Activated CD4-positive, alpha-beta T cell treated with anti-CD3 and anti-CD28 coated beads for 36 hours (primary cell): ENCODE data around the gene CYP39A1. TPM values are rescaled to one million over a fixed set of nuclear protein-coding genes. Genes with fewer than 3 reads are reported as not detected.

Source experiments
- ATAC-seq: fragments of 200-7000 bp; cut with Tn5 transposase; one replicate; pipeline ENCODE4 v1.10.0; 2021; ENCODE audit warnings: mild to moderate bottlenecking, moderate library complexity
- CTCF ChIA-PET: fragments of 350-600 bp; sonication (Branson Sonifier 250); formaldehyde crosslinking; loops from one replicate; lab custom pipeline; 2021; ENCODE audit warnings: antibody characterized with exemption; lab: Charles Lee
- POLR2A ChIA-PET: fragments of 350-600 bp; sonication (Branson Sonifier 250); formaldehyde crosslinking; loops from one replicate; lab custom pipeline; 2021; ENCODE audit warnings: antibody characterized with exemption, inconsistent platforms; lab: Charles Lee
- DNase-seq: peaks from one replicate; pipeline ENCODE4 v3.0.0-alpha.2; 2020
- H3K27ac Mint-ChIP-seq: one replicate; pipeline ENCODE4 v1.8.0; 2021; ENCODE audit warnings: mixed read lengths
- H3K27me3 Mint-ChIP-seq: one replicate; pipeline ENCODE4 v1.8.0; 2021; ENCODE audit warnings: mixed read lengths
- H3K36me3 Mint-ChIP-seq: one replicate; pipeline ENCODE4 v1.8.0; 2021; ENCODE audit warnings: low read depth, mixed read lengths
- H3K4me1 Mint-ChIP-seq: one replicate; pipeline ENCODE4 v1.8.0; 2021; ENCODE audit warnings: mixed read lengths
- H3K4me3 Mint-ChIP-seq: one replicate; pipeline ENCODE4 v1.8.0; 2021; ENCODE audit warnings: mild to moderate bottlenecking, moderate library complexity, mixed read lengths
- H3K9me3 Mint-ChIP-seq: one replicate; pipeline ENCODE4 v1.8.0; 2021; ENCODE audit warnings: low read depth, mixed read lengths
- intact Hi-C, 2 experiments: fragments of 100-400 bp; cut with DNase I in 1 of 2; cut with micrococcal nuclease in 1 of 2; formaldehyde crosslinking; loops; one replicate each; pipeline versions ENCODE4 v1.14.2 to v1.15.1; 2022 to 2024; cut with DNase I, micrococcal nuclease
- total RNA-seq, 2 experiments: library from RNA; stranded (reverse); gene quantifications; one replicate each; pipeline ENCODE4 v1.2.3, GENCODE V29; 2021

The CYP39A1 gene
- total RNA-seq, 2 experiments from 2014 or later = not detected

- Mint-ChIP-seq H3K27me3 (peaks cover 21% of the 10 kb centered on the region), H3K27ac (no peak overlapping the region), H3K36me3 (no peaks in the 10 kb centered on the region), H3K4me1 (peaks cover 4% of the 10 kb centered on the region), H3K9me3 (no peaks in the 10 kb centered on the region), H3K4me3 (no peak overlapping the region)
- intact Hi-C loops = loop anchor here (1.0 to 2.0 kb wide), 5 partner anchors 17 to 536 kb away; no protein-coding TSS in a partner anchor
- ChIA-PET POLR2A (no interaction called here), CTCF (no interaction called here)
- DNase-seq = no peak
- ATAC-seq = peak; percentile 75
Measured at GRCh38 chr6:46626228-46626909, 26.2 kb downstream of the CYP39A1 start.

GRCh38 chr6:46618726-46619125 is 33.9 kb downstream of the CYP39A1 start:
- ChIA-PET CTCF (no interaction called here), POLR2A (no interaction called here)
- Mint-ChIP-seq H3K27ac (no peak overlapping the region), H3K4me3 (no peak overlapping the region), H3K27me3 (peaks cover 34% of the 10 kb centered on the region), H3K9me3 (no peaks in the 10 kb centered on the region), H3K36me3 (no peaks in the 10 kb centered on the region), H3K4me1 (no peaks in the 10 kb centered on the region)
- intact Hi-C loops = no loop called here
- ATAC-seq (no peak), DNase-seq (no peak)

GRCh38 chr6:46612645-46613044 is 40.0 kb downstream of the CYP39A1 start:
- DNase-seq (no peak), ATAC-seq (no peak)
- no peaks in the 10 kb centered on the region for H3K36me3 Mint-ChIP-seq
- no peak overlapping the region for H3K4me3 Mint-ChIP-seq
- H3K9me3 Mint-ChIP-seq = no peaks in the 10 kb centered on the region
- intact Hi-C loops = no loop called here
- peaks cover 20% of the 10 kb centered on the region for H3K27me3 Mint-ChIP-seq
- H3K27ac Mint-ChIP-seq = no peak overlapping the region
- ChIA-PET POLR2A (no interaction called here), CTCF (interaction anchor here (0.9 to 1.4 kb wide), 2 partner anchors 10 to 48 kb away, joined by 3 read pairs; no protein-coding TSS in a partner anchor)
- no peaks in the 10 kb centered on the region for H3K4me1 Mint-ChIP-seq

- DNase-seq (no peak), ATAC-seq (no peak)
- intact Hi-C loops = no loop called here
- ChIA-PET POLR2A (no interaction called here), CTCF (interaction anchor here (0.8 kb wide), 1 partner anchor 119 kb away, joined by 3 read pairs; no protein-coding TSS in a partner anchor)
- Mint-ChIP-seq H3K4me1 (no peaks in the 10 kb centered on the region), H3K27me3 (peaks cover 12% of the 10 kb centered on the region), H3K36me3 (no peaks in the 10 kb centered on the region), H3K9me3 (no peaks in the 10 kb centered on the region), H3K27ac (no peak overlapping the region), H3K4me3 (no peak overlapping the region)
Measured at GRCh38 chr6:46610862-46611553, 41.6 kb downstream of the CYP39A1 start.

GRCh38 chr6:46606338-46606737 is 46.3 kb downstream of the CYP39A1 start:
- ChIA-PET POLR2A (no interaction called here), CTCF (no interaction called here)
- ATAC-seq (no peak), DNase-seq (no peak)
- Mint-ChIP-seq H3K9me3 (no peaks in the 10 kb centered on the region), H3K27me3 (peaks cover 5% of the 10 kb centered on the region), H3K4me1 (no peaks in the 10 kb centered on the region), H3K36me3 (no peaks in the 10 kb centered on the region), H3K4me3 (no peak overlapping the region), H3K27ac (no peak overlapping the region)
- intact Hi-C loops = no loop called here

- no peaks in the 10 kb centered on the region for H3K36me3 Mint-ChIP-seq
- intact Hi-C loops = no loop called here
- H3K9me3 Mint-ChIP-seq = no peaks in the 10 kb centered on the region
- DNase-seq (no peak), ATAC-seq (no peak)
- H3K4me1 Mint-ChIP-seq = no peaks in the 10 kb centered on the region
- no peak overlapping the region for H3K4me3 Mint-ChIP-seq
- ChIA-PET CTCF (no interaction called here), POLR2A (interaction anchor here (0.5 kb wide), 1 partner anchor 884 kb away, joined by 4 read pairs; no protein-coding TSS in a partner anchor)
- no peak overlapping the region for H3K27ac Mint-ChIP-seq
- peaks cover 13% of the 10 kb centered on the region for H3K27me3 Mint-ChIP-seq
Measured at GRCh38 chr6:46605091-46605797, 47.4 kb downstream of the CYP39A1 start.

GRCh38 chr6:46598215-46598614 is 54.4 kb downstream of the CYP39A1 start:
- POLR2A ChIA-PET = no interaction called here

GRCh38 chr6:46592740-46593139 is 59.9 kb downstream of the CYP39A1 start:
- intact Hi-C loops = no loop called here
- CTCF ChIA-PET = no interaction called here
- H3K36me3 Mint-ChIP-seq = no peaks in the 10 kb centered on the region
- peaks cover 18% of the 10 kb centered on the region for H3K27me3 Mint-ChIP-seq
- POLR2A ChIA-PET = no interaction called here
- DNase-seq = no peak
- peaks cover 4% of the 10 kb centered on the region for H3K9me3 Mint-ChIP-seq
- H3K27ac Mint-ChIP-seq = no peak overlapping the region
- ATAC-seq = no peak
- no peaks in the 10 kb centered on the region for H3K4me1 Mint-ChIP-seq
- H3K4me3 Mint-ChIP-seq = no peak overlapping the region

More at GRCh38 chr6:46598215-46598614, 54.4 kb downstream of the CYP39A1 start:
- H3K9me3 Mint-ChIP-seq = peaks cover 4% of the 10 kb centered on the region
- no peak for DNase-seq
- no peaks in the 10 kb centered on the region for H3K4me1 Mint-ChIP-seq
- no peak overlapping the region for H3K4me3 Mint-ChIP-seq
- no peak for ATAC-seq
- CTCF ChIA-PET = no interaction called here
- H3K27me3 Mint-ChIP-seq = peaks cover 17% of the 10 kb centered on the region
- no peaks in the 10 kb centered on the region for H3K36me3 Mint-ChIP-seq
- intact Hi-C loops = no loop called here
- no peak overlapping the region for H3K27ac Mint-ChIP-seq

GRCh38 chr6:46592046-46592445 is 60.6 kb downstream of the CYP39A1 start:
- Mint-ChIP-seq H3K9me3 (peaks cover 4% of the 10 kb centered on the region), H3K36me3 (no peaks in the 10 kb centered on the region), H3K27ac (no peak overlapping the region), H3K4me3 (no peak overlapping the region), H3K4me1 (no peaks in the 10 kb centered on the region), H3K27me3 (peaks cover 15% of the 10 kb centered on the region)
- ATAC-seq = no peak
- intact Hi-C loops = no loop called here
- no peak for DNase-seq
- ChIA-PET CTCF (no interaction called here), POLR2A (no interaction called here)

- H3K4me1 Mint-ChIP-seq = no peaks in the 10 kb centered on the region
- ChIA-PET CTCF (interaction anchor here (0.6 kb wide), 1 partner anchor 994 kb away, joined by 3 read pairs; no protein-coding TSS in a partner anchor), POLR2A (no interaction called here)
- no peaks in the 10 kb centered on the region for H3K36me3 Mint-ChIP-seq
- no peak overlapping the region for H3K27ac Mint-ChIP-seq
- H3K4me3 Mint-ChIP-seq = no peak overlapping the region
- intact Hi-C loops = no loop called here
- ATAC-seq = no peak
- peaks cover 4% of the 10 kb centered on the region for H3K9me3 Mint-ChIP-seq
- DNase-seq = no peak
- H3K27me3 Mint-ChIP-seq = peaks cover 16% of the 10 kb centered on the region
Measured at GRCh38 chr6:46590765-46591164, 61.9 kb downstream of the CYP39A1 start.

GRCh38 chr6:46586906-46587305 is 65.7 kb downstream of the CYP39A1 start:
- Mint-ChIP-seq H3K27me3 (peaks cover 19% of the 10 kb centered on the region), H3K9me3 (no peaks in the 10 kb centered on the region), H3K36me3 (no peaks in the 10 kb centered on the region), H3K4me3 (no peak overlapping the region), H3K4me1 (no peaks in the 10 kb centered on the region), H3K27ac (no peak overlapping the region)
- POLR2A ChIA-PET = no interaction called here
- no peak for ATAC-seq
- intact Hi-C loops = no loop called here
- CTCF ChIA-PET = no interaction called here
- no peak for DNase-seq
